Thyroid gland (tissue), 4 donors: ENCODE results near the gene DHDH. TPM values are rescaled to one million over a fixed set of nuclear protein-coding genes. Genes with fewer than 3 reads are reported as not detected.
A peak's percentile ranks its signal among the peaks of the same experiment; 100 is the strongest.

Source experiments
- DNase-seq, 2 donors: peaks; one replicate each; pipeline ENCODE4 v3.0.0-alpha.2; 2019
- H3K27ac ChIP-seq, 3 donors: fragments of 200-600 bp; sonication (generic); 1 replicate in 2 of 3; 2 replicates in 1 of 3; pipeline ENCODE4 v1.5.1; 2016 to 2019; ENCODE audit warnings: mild to moderate bottlenecking in 1 of 3, moderate library complexity in 1 of 3
- H3K27me3 ChIP-seq: fragments of 200-600 bp; sonication (generic); one replicate; pipeline ENCODE4 v1.5.1; 2019
- H3K36me3 ChIP-seq, 2 donors: fragments of 200-600 bp; sonication (generic); one replicate each; pipeline ENCODE4 v1.5.1; 2016 to 2019
- H3K4me1 ChIP-seq, 2 donors: fragments of 200-600 bp; sonication (generic); one replicate each; pipeline ENCODE4 v1.5.1; 2017 to 2019
- H3K4me3 ChIP-seq, 3 donors: fragments of 200-600 bp; sonication (generic); replicated peaks in 1 of 3; 1 replicate in 2 of 3; 2 replicates in 1 of 3; pipeline ENCODE4 v1.5.1; 2016; ENCODE audit warnings: mild to moderate bottlenecking in 1 of 3
- H3K9me3 ChIP-seq: fragments of 200-600 bp; sonication (generic); one replicate; pipeline ENCODE4 v1.5.1; 2017
- CTCF ChIP-seq, 6 experiments: fragments of 200-600 bp in 3 of 6; fragments of 450-650 bp in 3 of 6; sonication (generic) in 3 of 6; IDR thresholded peaks; one replicate each; pipeline ENCODE4 v1.5.1; 2016 to 2019; ENCODE audit warnings: antibody characterized with exemption in 6 of 6, mild to moderate bottlenecking in 2 of 6, inconsistent platforms in 1 of 6, moderate library complexity in 1 of 6
- POLR2A ChIP-seq, 2 donors: fragments of 450-650 bp; IDR thresholded peaks; one replicate each; pipeline ENCODE4 v1.6.1; 2017; ENCODE audit warnings: antibody characterized with exemption in 2 of 2, mild to moderate bottlenecking in 2 of 2, moderate library complexity in 1 of 2
- WGBS, 2 donors: methylation state at CpG; one replicate each; pipeline ENCODE4 v1.1.5; 2017; 5-methylcytosine and 5-hydroxymethylcytosine counted together
- intact Hi-C: fragments of 100-400 bp; cut with DNase I; formaldehyde crosslinking; loops from one replicate; pipeline ENCODE4 v1.15.1; 2023
- total RNA-seq, 4 donors: library from RNA; depleted of rRNA; stranded (reverse); fragments of >200 nt; gene quantifications; one replicate each; pipeline ENCODE4 v1.2.3, GENCODE V29; 2016

Gene DHDH
- total RNA-seq, 4 donors from 2014 or later, result not detected

- 94 to 98% methylated on average over 9 of the region's 9 CpGs for WGBS, 2 donors
- Histone ChIP-seq H3K4me1 (peaks cover 12% of the 10 kb centered on the region in 2 donors), H3K36me3 (peaks cover 12 to 30% of the 10 kb centered on the region in 2 donors), H3K9me3 (no peaks in the 10 kb centered on the region), H3K4me3 (no peak overlapping the region), H3K27ac (no peak overlapping the region), H3K27me3 (no peaks in the 10 kb centered on the region)
- DNase-seq, result no peak
- TF ChIP-seq CTCF (IDR thresholded peaks at IDR 0.05) (no peak), POLR2A (IDR thresholded peaks at IDR 0.05) (no peak)
- intact Hi-C loops, result no loop called here
Measured at GRCh38 chr19:48988860-48989259, 55.4 kb downstream of the DHDH start.

GRCh38 chr19:48989701-48990291, 56.3 kb downstream of the DHDH start:
- peaks cover 7 to 20% of the 10 kb centered on the region in 2 donors for H3K36me3 ChIP-seq
- DNase-seq, result no peak
- TF ChIP-seq CTCF (IDR thresholded peaks at IDR 0.05) (no peak), POLR2A (IDR thresholded peaks at IDR 0.05) (no peak)

GRCh38 chr19:48990400-48990799, 56.9 kb downstream of the DHDH start:
- Histone ChIP-seq H3K36me3 (peaks cover under 1 to 14% of the 10 kb centered on the region in 2 donors), H3K27me3 (no peaks in the 10 kb centered on the region), H3K4me3 (no peak overlapping the region), H3K4me1 (peaks cover 20 to 23% of the 10 kb centered on the region in 2 donors), H3K9me3 (no peaks in the 10 kb centered on the region), H3K27ac (no peak overlapping the region)
- DNase-seq, result no peak
- TF ChIP-seq CTCF (IDR thresholded peaks at IDR 0.05) (no peak), POLR2A (IDR thresholded peaks at IDR 0.05) (no peak)
- intact Hi-C loops, result no loop called here
- WGBS, 2 donors, result 73 to 79% methylated on average over 4 of the region's 4 CpGs

More at GRCh38 chr19:48989701-48990291, 56.3 kb downstream of the DHDH start:
- Histone ChIP-seq H3K27ac (no peak overlapping the region), H3K4me1 (peaks cover 20 to 21% of the 10 kb centered on the region in 2 donors), H3K4me3 (no peak overlapping the region), H3K27me3 (no peaks in the 10 kb centered on the region), H3K9me3 (no peaks in the 10 kb centered on the region)
- intact Hi-C loops, result no loop called here
- 84 to 88% methylated on average over 15 to 17 of the region's 17 CpGs for WGBS, 2 donors

- Histone ChIP-seq H3K9me3 (no peaks in the 10 kb centered on the region), H3K36me3 (peaks cover 0 to 8% of the 10 kb centered on the region in 2 donors), H3K4me3 (no peak overlapping the region), H3K4me1 (peaks cover 20 to 23% of the 10 kb centered on the region in 2 donors), H3K27ac (peak overlapping the region in 1 of 3 donors; percentile 90), H3K27me3 (no peaks in the 10 kb centered on the region)
- WGBS, 2 donors, result 92 to 93% methylated on average over 13 to 21 of the region's 22 CpGs
- intact Hi-C loops, result no loop called here
- no peak for DNase-seq
- no peak for TF ChIP-seq CTCF (IDR thresholded peaks at IDR 0.05)
- no peak for TF ChIP-seq POLR2A (IDR thresholded peaks at IDR 0.05)
Measured at GRCh38 chr19:48991011-48991609, 57.6 kb downstream of the DHDH start.

- H3K9me3 ChIP-seq, result no peaks in the 10 kb centered on the region
- 7 to 21% methylated on average over 6 to 8 of the region's 8 CpGs for WGBS, 2 donors
Measured at GRCh38 chr19:48991873-48992580, 58.5 kb downstream of the DHDH start.

More at GRCh38 chr19:48991873-48992580, 58.5 kb downstream of the DHDH start:
- TF ChIP-seq POLR2A (IDR thresholded peaks at IDR 0.05) (peak in 1 of 2 donors; percentile 50), CTCF (IDR thresholded peaks at IDR 0.05) (no peak)
- Histone ChIP-seq H3K36me3 (peaks cover 0 to 8% of the 10 kb centered on the region in 2 donors), H3K27me3 (no peaks in the 10 kb centered on the region), H3K4me3 (peak overlapping the region; percentile 13 to 92 (median 50)), H3K27ac (peak overlapping the region; percentile 64 to 90 (median 87)), H3K4me1 (peaks cover 20 to 23% of the 10 kb centered on the region in 2 donors)
- intact Hi-C loops, result no loop called here
- peak; percentile 61 to 64 for DNase-seq
